Measurements from ENCODE around the gene SNTB2.

SNTB2 gene

DNA sequence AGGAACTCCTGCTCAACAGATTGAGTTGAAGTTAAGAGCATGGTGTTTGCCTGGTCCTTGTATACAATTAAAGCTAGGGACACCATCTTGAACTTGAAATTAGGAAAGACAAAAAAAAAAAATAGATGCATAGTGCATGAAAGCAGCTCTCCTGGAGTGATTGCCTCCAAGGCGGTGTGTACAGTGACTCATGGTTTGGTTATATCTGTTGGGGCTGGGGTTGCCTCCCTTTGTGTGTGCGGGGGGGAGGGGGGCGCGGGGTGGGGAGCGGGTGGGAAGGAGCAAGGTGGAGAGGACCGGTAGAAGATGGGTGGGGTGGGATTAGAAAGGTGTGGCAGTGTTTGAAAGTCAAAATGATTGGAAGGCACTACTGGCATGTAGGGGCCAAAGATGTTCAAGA is 161.3 kb downstream of the SNTB2 start:
- Histone ChIP-seq H3K9me3 (ENCODE audit: control insufficient read depth, low read length) (no peaks in the 10 kb centered on the region), H3K36me3 (ENCODE audit: control insufficient read depth, insufficient read depth, low read length, severe bottlenecking) (peaks cover 33% of the 10 kb centered on the region), H3K4me3 (ENCODE audit: low read length) (no peak overlapping the region), H3K4me1 (ENCODE audit: control insufficient read depth, insufficient read depth, low read length) (no peaks in the 10 kb centered on the region), H3K9ac (ENCODE audit: low read length) (no peak overlapping the region), H3K27me3 (replicated peaks; ENCODE audit: control insufficient read depth, insufficient read depth, low read length) (no peaks in the 10 kb centered on the region)
- no peak for DNase-seq (ENCODE audit: low read depth)

DNA sequence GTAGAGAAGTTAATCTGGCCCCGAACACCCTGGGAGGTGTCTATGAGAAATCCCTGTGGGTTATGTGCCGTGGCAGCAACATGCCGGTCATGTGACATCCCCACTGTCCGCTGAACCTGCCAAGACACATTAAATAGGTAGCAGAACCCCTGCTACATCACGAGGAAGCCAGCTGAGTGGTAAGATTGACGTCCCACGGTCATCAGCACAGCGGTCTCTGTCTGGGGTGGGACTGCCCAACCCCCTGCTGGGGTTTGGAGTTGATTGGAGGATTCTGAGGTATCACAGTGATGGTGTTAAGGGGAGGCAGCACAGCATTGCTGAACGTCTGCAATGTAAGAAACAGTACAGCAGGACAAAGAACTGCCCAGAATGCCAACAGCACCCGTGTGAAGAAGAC is 162.6 kb downstream of the SNTB2 start:
- no peak for DNase-seq (ENCODE audit: low read depth)
- H3K36me3 ChIP-seq (ENCODE audit: control insufficient read depth, insufficient read depth, low read length, severe bottlenecking), result peaks cover 22% of the 10 kb centered on the region
- no peak overlapping the region for H3K9ac ChIP-seq (ENCODE audit: low read length)
- H3K9me3 ChIP-seq (ENCODE audit: control insufficient read depth, low read length), result no peaks in the 10 kb centered on the region
- no peaks in the 10 kb centered on the region for H3K27me3 ChIP-seq (replicated peaks; ENCODE audit: control insufficient read depth, insufficient read depth, low read length)
- no peaks in the 10 kb centered on the region for H3K4me1 ChIP-seq (ENCODE audit: control insufficient read depth, insufficient read depth, low read length)
- H3K4me3 ChIP-seq (ENCODE audit: low read length), result no peak overlapping the region

DNA sequence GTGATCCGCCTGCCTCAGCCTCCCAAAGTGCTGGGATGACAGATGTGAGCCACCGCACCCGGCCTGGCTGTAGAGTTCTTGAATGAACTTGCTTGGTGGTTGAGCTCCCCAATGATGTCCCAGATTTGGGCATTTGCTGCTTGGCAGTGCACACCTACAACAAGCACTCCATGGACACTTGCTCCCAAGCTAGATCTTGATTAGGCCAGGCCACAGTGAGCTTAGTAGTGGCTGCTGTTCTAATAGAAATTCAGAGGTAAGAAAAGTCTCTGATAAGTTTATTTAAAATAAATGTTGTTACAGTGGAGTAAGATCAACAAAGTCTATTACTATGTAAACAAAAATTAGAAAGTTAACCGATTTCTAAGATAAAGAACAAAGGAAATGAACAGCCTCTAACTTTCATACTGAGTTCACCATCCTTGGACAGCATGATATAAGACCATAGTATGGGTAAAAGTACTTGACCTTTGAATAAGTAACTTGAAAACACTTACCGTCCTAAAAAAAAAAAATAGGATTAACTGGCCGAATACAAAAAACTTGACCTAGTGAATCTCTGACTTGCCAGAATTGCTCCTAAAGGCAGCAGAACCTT is 163.7 kb downstream of the SNTB2 start:
- no peak for DNase-seq (ENCODE audit: low read depth)
- H3K4me3 ChIP-seq (ENCODE audit: low read length), result no peak overlapping the region
- H3K9ac ChIP-seq (ENCODE audit: low read length), result no peak overlapping the region
- no peaks in the 10 kb centered on the region for H3K27me3 ChIP-seq (replicated peaks; ENCODE audit: control insufficient read depth, insufficient read depth, low read length)
- peaks cover 27% of the 10 kb centered on the region for H3K36me3 ChIP-seq (ENCODE audit: control insufficient read depth, insufficient read depth, low read length, severe bottlenecking)
- no peaks in the 10 kb centered on the region for H3K9me3 ChIP-seq (ENCODE audit: control insufficient read depth, low read length)
- no peaks in the 10 kb centered on the region for H3K4me1 ChIP-seq (ENCODE audit: control insufficient read depth, insufficient read depth, low read length)

DNA sequence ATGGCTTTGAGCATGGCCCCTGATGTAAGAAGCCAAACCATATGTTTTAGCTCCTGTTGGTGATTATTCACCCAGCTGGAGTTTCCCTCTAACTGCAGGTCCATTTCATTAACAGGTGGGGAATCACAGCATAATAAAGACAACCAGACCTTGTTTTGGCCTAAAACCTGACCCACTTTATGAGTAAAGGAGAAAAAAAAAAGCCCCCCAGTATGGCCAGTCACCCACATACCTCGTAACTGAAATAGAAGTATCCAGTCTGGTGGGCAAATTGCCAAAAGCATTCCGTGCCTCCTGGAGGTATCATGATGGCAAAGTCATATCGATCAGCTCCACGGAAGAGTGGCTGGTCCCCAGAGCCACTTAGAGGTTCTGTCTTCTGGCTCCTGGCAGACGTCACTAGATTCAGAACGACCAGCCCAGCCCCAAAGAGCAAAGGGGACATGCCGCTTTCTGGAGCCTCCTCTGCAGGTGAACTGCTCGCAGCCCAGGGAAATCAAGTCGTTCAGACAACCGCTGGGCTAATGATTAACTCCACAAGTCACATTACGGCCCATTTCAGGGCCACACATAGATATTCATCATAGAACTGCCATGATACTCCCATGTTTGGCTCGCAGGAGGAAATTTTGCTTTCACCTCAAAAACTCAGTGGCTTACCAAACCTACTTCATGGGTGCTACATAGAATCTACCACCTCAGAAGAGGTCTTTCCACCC is 164.5 kb downstream of the SNTB2 start, which contains the start of gene TMED6:
Gene TMED6, minus strand, starts transcription at position 478 of the 719 bp plus-strand sequence. Its CDS starts 33 bp downstream, at position 445.
- Histone ChIP-seq H3K4me1 (ENCODE audit: control insufficient read depth, insufficient read depth, low read length) (no peaks in the 10 kb centered on the region), H3K4me3 (ENCODE audit: low read length) (no peak within 1 kb of the TSS), H3K36me3 (ENCODE audit: control insufficient read depth, insufficient read depth, low read length, severe bottlenecking) (peaks cover 31% of the 10 kb centered on the region), H3K9ac (ENCODE audit: low read length) (no peak within 1 kb of the TSS), H3K9me3 (ENCODE audit: control insufficient read depth, low read length) (no peaks in the 10 kb centered on the region), H3K27me3 (replicated peaks; ENCODE audit: control insufficient read depth, insufficient read depth, low read length) (no peaks in the 10 kb centered on the region)
- no peak for DNase-seq (ENCODE audit: low read depth)
